Pulmonary artery endothelial cell (primary cell): Measurements from ENCODE around the gene ANAPC4. TPM values are rescaled to one million over a fixed set of nuclear protein-coding genes. Genes with fewer than 3 reads are reported as not detected.

Source experiments
- DNase-seq: peaks from one replicate; pipeline ENCODE4 v3.0.0-alpha.2; 2011; ENCODE audit warnings: low read depth, low spot score
- total RNA-seq: library from RNA; depleted of rRNA; stranded (reverse); fragments of >200 nt; gene quantifications from 2 replicates; pipeline ENCODE4 v1.2.3, GENCODE V29; 2014

Gene ANAPC4
- total RNA-seq, 1 donor from 2014 or later: 22.8 TPM

GRCh38 chr4:25377572-25378436 is 741 bp downstream of the ANAPC4 start:
- no peak for DNase-seq

GRCh38 chr4:25378437-25378743 is 1.3 kb downstream of the ANAPC4 start:
- DNase-seq: no peak

- DNase-seq: no peak
These were observed 2.5 kb downstream of the ANAPC4 start for GRCh38 chr4:25379591-25379990.

GRCh38 chr4:25383647-25384046 is 6.6 kb downstream of the ANAPC4 start:
- no peak for DNase-seq

GRCh38 chr4:25386926-25387325 is 9.9 kb downstream of the ANAPC4 start:
- DNase-seq: no peak

GRCh38 chr4:25397305-25397704 is 20.2 kb downstream of the ANAPC4 start:
- no peak for DNase-seq

GRCh38 chr4:25399510-25399909 is 22.4 kb downstream of the ANAPC4 start:
- no peak for DNase-seq

GRCh38 chr4:25401066-25401465 is 24.0 kb downstream of the ANAPC4 start:
- no peak for DNase-seq

GRCh38 chr4:25402521-25402920 is 25.5 kb downstream of the ANAPC4 start:
- no peak for DNase-seq

GRCh38 chr4:25403699-25404098 is 26.6 kb downstream of the ANAPC4 start:
- DNase-seq: no peak

GRCh38 chr4:25405453-25405852 is 28.4 kb downstream of the ANAPC4 start:
- no peak for DNase-seq

- no peak for DNase-seq
These were observed 29.1 kb downstream of the ANAPC4 start for GRCh38 chr4:25406081-25406692.

- no peak for DNase-seq
These were observed 33.9 kb downstream of the ANAPC4 start for GRCh38 chr4:25410820-25411529.

GRCh38 chr4:25413261-25413660 is 36.2 kb downstream of the ANAPC4 start:
- DNase-seq: no peak

- DNase-seq: no peak
These were observed 40.0 kb downstream of the ANAPC4 start for GRCh38 chr4:25417014-25417413.

- DNase-seq: no peak
These were observed 43.9 kb downstream of the ANAPC4 start for GRCh38 chr4:25420931-25421330.

GRCh38 chr4:25421816-25422525 is 44.9 kb downstream of the ANAPC4 start:
- DNase-seq: no peak

GRCh38 chr4:25423548-25423947 is 46.5 kb downstream of the ANAPC4 start:
- no peak for DNase-seq

GRCh38 chr4:25424539-25425228 is 47.6 kb downstream of the ANAPC4 start:
- DNase-seq: no peak

GRCh38 chr4:25425361-25425760 is 48.3 kb downstream of the ANAPC4 start:
- no peak for DNase-seq

GRCh38 chr4:25427871-25428270 is 50.8 kb downstream of the ANAPC4 start:
- DNase-seq: no peak
